Purkinje cell (primary cell): ENCODE measurements around the gene PANX1. TPM values are rescaled to one million over a fixed set of nuclear protein-coding genes. Genes with fewer than 3 reads are reported as not detected.

Experiments used
- polyA plus RNA-seq: library from polyadenylated mRNA; unstranded; fragments of >200 nt; fragmentation: Nextera tagmentation; gene quantifications from 2 replicates; pipeline ENCODE4 v1.2.1, GENCODE V29; 2014

Gene PANX1, protein sequence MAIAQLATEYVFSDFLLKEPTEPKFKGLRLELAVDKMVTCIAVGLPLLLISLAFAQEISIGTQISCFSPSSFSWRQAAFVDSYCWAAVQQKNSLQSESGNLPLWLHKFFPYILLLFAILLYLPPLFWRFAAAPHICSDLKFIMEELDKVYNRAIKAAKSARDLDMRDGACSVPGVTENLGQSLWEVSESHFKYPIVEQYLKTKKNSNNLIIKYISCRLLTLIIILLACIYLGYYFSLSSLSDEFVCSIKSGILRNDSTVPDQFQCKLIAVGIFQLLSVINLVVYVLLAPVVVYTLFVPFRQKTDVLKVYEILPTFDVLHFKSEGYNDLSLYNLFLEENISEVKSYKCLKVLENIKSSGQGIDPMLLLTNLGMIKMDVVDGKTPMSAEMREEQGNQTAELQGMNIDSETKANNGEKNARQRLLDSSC
- 5.7 and 11.9 TPM in 2 replicates for polyA plus RNA-seq

DNA sequence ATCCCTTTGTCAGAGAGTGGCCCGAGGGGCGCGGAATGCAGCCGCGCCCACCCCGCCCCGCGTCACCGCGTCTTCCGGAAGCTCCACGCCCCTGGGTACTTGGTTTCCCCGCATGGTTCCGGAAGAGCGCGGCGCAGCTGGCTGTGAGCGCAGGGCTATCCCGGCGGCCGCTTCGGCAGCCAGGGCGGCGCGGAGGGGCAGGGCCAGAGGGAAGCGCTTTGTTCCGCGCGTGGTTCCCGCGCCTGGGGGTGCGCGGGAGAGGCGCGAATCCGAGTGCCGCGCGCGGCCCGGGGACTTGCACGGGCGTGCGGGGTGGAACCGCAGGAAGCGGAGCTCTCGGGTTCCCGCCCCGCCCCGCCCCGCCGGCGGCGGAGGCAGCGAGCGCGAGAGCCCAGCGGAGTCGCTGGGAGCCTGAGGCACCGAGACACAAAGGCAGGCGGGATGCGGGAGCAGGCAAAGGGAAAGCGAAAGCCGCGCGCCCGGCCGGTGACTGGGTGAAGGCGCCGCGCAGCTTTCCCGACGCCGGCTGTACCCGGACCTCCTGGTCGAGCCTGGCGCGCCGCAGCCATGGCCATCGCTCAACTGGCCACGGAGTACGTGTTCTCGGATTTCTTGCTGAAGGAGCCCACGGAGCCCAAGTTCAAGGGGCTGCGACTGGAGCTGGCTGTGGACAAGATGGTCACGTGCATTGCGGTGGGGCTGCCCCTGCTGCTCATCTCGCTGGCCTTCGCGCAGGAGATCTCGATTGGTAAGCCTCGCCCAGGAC, at the start of gene PANX1:
Gene PANX1, plus strand, starts transcription at position 96 of the 766 bp plus-strand sequence. Its CDS starts 472 bp downstream, at position 568.

Other genes starting within 250 kb of the PANX1 start
- not detected in 2 replicates for gene HEPHL1, start 107.5 kb upstream of the PANX1 start, polyA plus RNA-seq
- gene IZUMO1R, start 175.7 kb downstream of the PANX1 start, polyA plus RNA-seq = not detected in 2 replicates